Measurements from ENCODE around the gene C12orf76. TPM values are rescaled to one million over a fixed set of nuclear protein-coding genes. Genes with fewer than 3 reads are reported as not detected.
A peak's percentile ranks its signal among the peaks of the same experiment; 100 is the strongest.

The C12orf76 gene
- total and polyA plus RNA-seq, 2 donors (not counting 1 experiment from before 2014, with no cell fraction given): 21.5 to 28.5 TPM

- Histone ChIP-seq H2AFZ (ENCODE audit: insufficient read depth, low read depth, low read length, poor library complexity, severe bottlenecking) (peak overlapping the region; percentile 39), H3K4me2 (replicated peaks; ENCODE audit: low read depth, low read length, poor library complexity, severe bottlenecking) (peak overlapping the region; percentile 81), H3K4me1 (ENCODE audit: control insufficient read depth in 2 of 2, insufficient read depth in 2 of 2, low read length in 2 of 2) (peaks cover 34 to 37% of the 10 kb centered on the region in 2 donors), H4K20me1 (ENCODE audit: control insufficient read depth, insufficient read depth, low read length, poor library complexity, severe bottlenecking) (peaks cover 22% of the 10 kb centered on the region), H3K36me3 (replicated peaks in 1 of 2; ENCODE audit: control extremely low read depth in 1 of 2, control insufficient read depth in 1 of 2, extremely low read depth in 1 of 2, insufficient read depth in 2 of 2, low read length in 1 of 2) (peaks cover 0 to 21% of the 10 kb centered on the region in 2 experiments), H3K9ac (ENCODE audit: low read length) (peak overlapping the region; percentile 93), H3K4me3 (ENCODE audit: control extremely low read depth in 1 of 5, extremely low read depth in 1 of 5, insufficient read depth in 1 of 5, low read depth in 2 of 5, low read length in 4 of 5) (peak overlapping the region; percentile 68 to 99 (median 74)), H3K27ac (ENCODE audit: low read length in 2 of 2) (peak overlapping the region; percentile 69 to 90), H3K79me2 (ENCODE audit: control insufficient read depth, insufficient read depth, low read length) (peaks cover 86% of the 10 kb centered on the region), H3K27me3 (replicated peaks in 1 of 4; ENCODE audit: control extremely low read depth in 1 of 4, control insufficient read depth in 3 of 4, insufficient read depth in 4 of 4, low read length in 3 of 4) (no peaks in the 10 kb centered on the region), H3K9me3 (ENCODE audit: control extremely low read depth in 1 of 3, control insufficient read depth in 2 of 3, insufficient read depth in 1 of 3, low read length in 2 of 3) (no peaks in the 10 kb centered on the region)
- Mint-ChIP-seq H3K4me3 (peak overlapping the region; percentile 82), H3K9me3 (ENCODE audit: insufficient read depth) (no peaks in the 10 kb centered on the region), H3K27ac (peak overlapping the region; percentile 88), H3K27me3 (no peaks in the 10 kb centered on the region), H3K4me1 (peaks cover 64% of the 10 kb centered on the region)
- 0% methylated on average over 2 of the region's 6 CpGs for WGBS (ENCODE audit: insufficient coverage)
- TF ChIP-seq EZH2 (IDR thresholded peaks at IDR 0.05; ENCODE audit: borderline replicate concordance, insufficient read depth, low read depth, low read length, poor library complexity, severe bottlenecking): no peak
- TF ChIP-seq CTCF (IDR thresholded peaks at IDR 0.05): no peak
- DNase-seq (peak; percentile 67), ATAC-seq (ENCODE audit: low read depth) (peak; percentile 7)
- CTCF ChIA-PET: interaction anchor here (0.6 to 1.5 kb wide), 12 partner anchors 10 to 672 kb away, joined by 3 to 6 read pairs (median 4); partner anchors contain the start of gene TCHP
- intact Hi-C loops (cut with micrococcal nuclease): loop anchor here (5.0 to 10.0 kb wide), 2 partner anchors 110 to 282 kb away; partner anchors contain the start of genes FAM222A and GLTP
- POLR2A ChIA-PET: interaction anchor here (0.6 to 2.0 kb wide), 5 partner anchors 10 to 85 kb away, joined by 3 to 11 read pairs (median 4); no protein-coding TSS in a partner anchor
Observed at GRCh38 chr12:109994401-109995175, 53.7 kb downstream of the C12orf76 start.

Data from B cell (primary cell).